Esophagus muscularis mucosa (tissue), 4 donors: Measurements from ENCODE around the gene RPS6KA2. TPM values are rescaled to one million over a fixed set of nuclear protein-coding genes. Genes with fewer than 3 reads are reported as not detected.

Experiments
- DNase-seq: peaks from one replicate; pipeline ENCODE4 v3.0.0-alpha.2; 2017; ENCODE audit errors: extremely low spot score
- H3K27ac ChIP-seq, 4 donors: fragments of 200-600 bp; sonication (generic); replicated peaks in 1 of 4; 1 replicate in 3 of 4; 2 replicates in 1 of 4; pipeline ENCODE4 v1.5.1; 2016 to 2019; ENCODE audit warnings: mild to moderate bottlenecking in 1 of 4
- H3K27me3 ChIP-seq, 4 donors: fragments of 200-600 bp; sonication (generic); one replicate each; pipeline versions ENCODE4 v1.5.1 to v1.6.0; 2016 to 2019
- H3K36me3 ChIP-seq, 4 donors: fragments of 200-600 bp; sonication (generic); one replicate each; pipeline ENCODE4 v1.5.1; 2016 to 2019
- H3K4me1 ChIP-seq, 4 donors: fragments of 200-600 bp; sonication (generic); one replicate each; pipeline ENCODE4 v1.5.1; 2016 to 2019
- H3K4me3 ChIP-seq, 4 donors: fragments of 200-600 bp; sonication (generic); 1 replicate in 2 of 4; 2 replicates in 2 of 4; pipeline ENCODE4 v1.5.1; 2016 to 2019; ENCODE audit warnings: mild to moderate bottlenecking in 4 of 4, moderate library complexity in 1 of 4
- H3K9me3 ChIP-seq, 4 donors: fragments of 200-600 bp; sonication (generic); 1 replicate in 3 of 4; 2 replicates in 1 of 4; pipeline ENCODE4 v1.5.1; 2016 to 2019
- EP300 ChIP-seq: sonication (generic); formaldehyde crosslinking; IDR thresholded peaks from one replicate; pipeline ENCODE4 v1.6.1; 2017; ENCODE audit warnings: antibody characterized with exemption
- POLR2A ChIP-seq: fragments of 450-650 bp; IDR thresholded peaks from one replicate; pipeline ENCODE4 v1.6.1; 2017; ENCODE audit warnings: antibody characterized with exemption, moderate library complexity, mild to moderate bottlenecking, low read depth
- POLR2AphosphoS5 ChIP-seq, 2 donors: sonication (generic); formaldehyde crosslinking; IDR thresholded peaks; one replicate each; pipeline ENCODE4 v1.6.1; 2017; ENCODE audit warnings: antibody characterized with exemption in 2 of 2
- WGBS: methylation state at CpG from one replicate; pipeline ENCODE4 v1.1.5; 2018; 5-methylcytosine and 5-hydroxymethylcytosine counted together
- intact Hi-C: fragments of 100-400 bp; cut with DNase I; formaldehyde crosslinking; loops from one replicate; pipeline ENCODE4 v1.15.1; 2023
- total RNA-seq, 4 donors: library from RNA; depleted of rRNA; stranded (reverse); fragments of >200 nt; gene quantifications; one replicate each; pipeline versions ENCODE4 v1.1.0 to v1.2.1, GENCODE V29; 2016
- TF ChIP-seq, protein P1 (sequence below), 3 experiments: fragments of 200-600 bp in 2 of 3; fragments of 450-650 bp in 1 of 3; sonication (generic) in 2 of 3; IDR thresholded peaks; one replicate each; pipeline ENCODE4 v1.5.1; 2017 to 2019; ENCODE audit warnings: antibody characterized with exemption in 3 of 3, mild to moderate bottlenecking in 2 of 3, moderate library complexity in 1 of 3

RPS6KA2 gene
- total RNA-seq, 4 donors from 2014 or later: 83.9 to 126 (median 112) TPM

DNA sequence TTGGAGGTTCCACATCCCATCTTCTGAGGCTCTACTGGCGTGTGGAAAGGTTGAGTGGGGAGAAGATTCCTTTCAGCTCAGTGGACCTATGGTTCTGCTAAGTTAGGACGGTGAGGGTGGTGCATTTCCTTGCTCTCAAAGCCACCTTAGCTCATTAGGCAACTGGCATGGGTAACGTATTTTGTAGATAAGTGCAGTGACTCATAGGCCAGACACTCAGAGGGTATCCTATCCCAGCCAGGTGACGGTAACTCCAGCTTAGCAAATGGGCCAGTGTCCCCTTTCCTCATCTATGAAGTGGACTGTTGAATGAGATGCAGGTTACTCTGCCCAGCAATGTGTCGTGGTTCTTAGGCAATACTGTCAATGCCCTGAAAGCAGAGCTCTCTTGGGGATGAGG, 3.7 kb downstream of the RPS6KA2 start:
- intact Hi-C loops: loop anchor here (10.0 kb wide), 1 partner anchor 159 kb away; no protein-coding TSS in a partner anchor
- no peaks in the 10 kb centered on the region for H3K9me3 ChIP-seq
- H3K4me3 ChIP-seq: no peak overlapping the region
- H3K27me3 ChIP-seq: no peaks in the 10 kb centered on the region
- H3K4me1 ChIP-seq: peaks cover 46 to 85% (median 81%) of the 10 kb centered on the region in 4 donors
- peak overlapping the region; percentile 40 to 92 (median 74) for H3K27ac ChIP-seq
- H3K36me3 ChIP-seq: peaks cover 0 to 8% (median 6%) of the 10 kb centered on the region in 4 donors
- TF ChIP-seq POLR2A: no peak
- no peak for TF ChIP-seq EP300
- TF ChIP-seq POLR2AphosphoS5 (IDR thresholded peaks at IDR 0.05): no peak
- TF ChIP-seq, protein P1, sequence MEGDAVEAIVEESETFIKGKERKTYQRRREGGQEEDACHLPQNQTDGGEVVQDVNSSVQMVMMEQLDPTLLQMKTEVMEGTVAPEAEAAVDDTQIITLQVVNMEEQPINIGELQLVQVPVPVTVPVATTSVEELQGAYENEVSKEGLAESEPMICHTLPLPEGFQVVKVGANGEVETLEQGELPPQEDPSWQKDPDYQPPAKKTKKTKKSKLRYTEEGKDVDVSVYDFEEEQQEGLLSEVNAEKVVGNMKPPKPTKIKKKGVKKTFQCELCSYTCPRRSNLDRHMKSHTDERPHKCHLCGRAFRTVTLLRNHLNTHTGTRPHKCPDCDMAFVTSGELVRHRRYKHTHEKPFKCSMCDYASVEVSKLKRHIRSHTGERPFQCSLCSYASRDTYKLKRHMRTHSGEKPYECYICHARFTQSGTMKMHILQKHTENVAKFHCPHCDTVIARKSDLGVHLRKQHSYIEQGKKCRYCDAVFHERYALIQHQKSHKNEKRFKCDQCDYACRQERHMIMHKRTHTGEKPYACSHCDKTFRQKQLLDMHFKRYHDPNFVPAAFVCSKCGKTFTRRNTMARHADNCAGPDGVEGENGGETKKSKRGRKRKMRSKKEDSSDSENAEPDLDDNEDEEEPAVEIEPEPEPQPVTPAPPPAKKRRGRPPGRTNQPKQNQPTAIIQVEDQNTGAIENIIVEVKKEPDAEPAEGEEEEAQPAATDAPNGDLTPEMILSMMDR (IDR thresholded peaks at IDR 0.05): no peak
- 89% methylated on average over 5 of the region's 5 CpGs for WGBS
- DNase-seq: no peak

DNA sequence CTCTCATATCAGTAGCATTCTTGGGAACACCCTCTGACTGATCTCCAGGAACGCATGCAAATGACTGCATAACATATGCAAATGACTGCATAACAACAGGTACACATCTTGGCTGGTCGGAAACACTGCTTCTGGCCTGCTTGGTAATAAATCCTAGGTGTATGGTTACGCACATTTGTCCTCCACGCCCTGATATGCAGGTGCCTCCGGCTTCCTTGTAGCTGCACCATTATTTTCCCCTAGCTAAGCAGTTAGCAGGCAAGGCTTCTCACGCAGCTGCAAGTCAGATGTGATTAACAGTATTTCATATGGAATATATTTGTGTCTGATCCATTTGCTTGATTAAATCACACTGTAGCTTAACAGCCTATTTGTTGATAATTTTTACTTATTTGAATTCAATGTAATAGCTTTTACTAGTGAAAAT, 5.9 kb downstream of the RPS6KA2 start:
- peak overlapping the region in 3 of 4 donors; percentile 73 to 79 (median 78) for H3K27ac ChIP-seq
- H3K27me3 ChIP-seq: no peaks in the 10 kb centered on the region
- whole genome bisulfite sequencing: 88% methylated on average over 5 of the region's 6 CpGs
- H3K4me1 ChIP-seq: peaks cover 47 to 92% (median 81%) of the 10 kb centered on the region in 4 donors
- no peak overlapping the region for H3K4me3 ChIP-seq
- H3K9me3 ChIP-seq: no peaks in the 10 kb centered on the region
- TF ChIP-seq, protein P1 (IDR thresholded peaks at IDR 0.05): no peak
- TF ChIP-seq POLR2A (no peak), POLR2AphosphoS5 (IDR thresholded peaks at IDR 0.05) (no peak), EP300 (no peak)
- peaks cover 0 to 14% (median 10%) of the 10 kb centered on the region in 4 donors for H3K36me3 ChIP-seq
- no peak for DNase-seq
- intact Hi-C loops: loop anchor here (10.0 kb wide), 1 partner anchor 156 kb away; no protein-coding TSS in a partner anchor

DNA sequence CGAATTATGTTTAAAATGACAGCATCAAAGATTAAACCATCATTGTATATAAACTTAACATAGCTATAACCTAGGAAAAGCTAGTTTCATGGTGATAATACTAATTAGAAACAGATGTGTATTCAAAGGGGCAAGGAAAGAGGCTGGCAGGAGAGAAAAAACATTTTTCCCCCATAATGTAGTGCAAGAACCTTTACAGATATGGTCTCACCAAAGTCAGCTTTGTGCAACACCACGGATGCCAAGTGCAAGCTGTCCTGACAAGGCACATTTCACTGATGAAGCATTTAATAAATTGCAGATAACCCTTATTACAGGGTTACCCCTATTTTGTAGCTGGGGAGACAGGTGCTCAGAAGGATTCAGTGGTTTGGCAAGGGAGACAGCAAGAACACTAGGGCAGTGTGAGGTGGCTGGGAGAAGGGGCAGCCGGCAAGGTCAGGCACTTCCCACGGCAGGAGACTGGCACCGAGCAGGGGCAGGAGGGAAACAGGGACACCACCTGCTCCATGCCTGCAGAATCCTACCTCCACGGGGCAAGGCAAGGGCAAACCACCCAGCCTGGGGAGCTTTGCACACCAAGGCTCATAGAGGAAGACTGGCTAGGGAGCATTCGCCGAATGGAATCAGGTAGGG, 6.5 kb downstream of the RPS6KA2 start:
- Histone ChIP-seq H3K9me3 (no peaks in the 10 kb centered on the region), H3K4me1 (peaks cover 53 to 92% (median 81%) of the 10 kb centered on the region in 4 donors), H3K36me3 (peaks cover 0 to 14% (median 10%) of the 10 kb centered on the region in 4 donors), H3K27me3 (no peaks in the 10 kb centered on the region), H3K4me3 (peak overlapping the region in 1 of 4 donors; percentile 13), H3K27ac (peak overlapping the region; percentile 73 to 79 (median 77))
- WGBS: 65% methylated on average over 4 of the region's 8 CpGs
- no peak for TF ChIP-seq POLR2A
- no peak for DNase-seq
- intact Hi-C loops: loop anchor here (10.0 kb wide), 1 partner anchor 156 kb away; no protein-coding TSS in a partner anchor

DNA sequence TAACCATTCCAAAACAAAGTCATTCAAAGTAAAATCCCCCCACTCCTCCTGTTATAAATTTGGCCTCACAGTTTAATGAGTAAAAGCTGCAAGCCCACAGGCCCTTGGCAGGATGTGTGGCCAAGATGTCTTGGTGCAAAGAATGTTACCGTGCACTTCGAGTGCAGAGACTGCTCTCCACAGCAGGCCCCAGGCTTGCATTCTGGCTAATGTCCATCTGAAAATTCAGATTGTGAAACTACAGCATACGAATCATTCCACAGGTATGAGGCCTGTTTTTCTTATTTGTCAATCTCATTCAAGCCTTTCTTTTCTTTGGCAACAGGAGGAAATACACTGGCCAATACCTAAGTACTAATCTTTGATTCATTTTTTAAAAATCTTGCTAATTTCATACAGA, 7.1 kb downstream of the RPS6KA2 start:
- Histone ChIP-seq H3K27me3 (no peaks in the 10 kb centered on the region), H3K4me3 (peak overlapping the region in 1 of 4 donors; percentile 13), H3K9me3 (no peaks in the 10 kb centered on the region), H3K27ac (peak overlapping the region; percentile 73 to 79 (median 77)), H3K4me1 (peaks cover 59 to 92% (median 81%) of the 10 kb centered on the region in 4 donors), H3K36me3 (peaks cover 0 to 14% (median 10%) of the 10 kb centered on the region in 4 donors)
- intact Hi-C loops: loop anchor here (10.0 kb wide), 1 partner anchor 155 kb away; no protein-coding TSS in a partner anchor
- WGBS: 12% methylated on average over 3 of the region's 3 CpGs
- DNase-seq: no peak
- TF ChIP-seq, protein P1 (IDR thresholded peaks at IDR 0.05): no peak
- peak; percentile 69 to 87 for TF ChIP-seq POLR2AphosphoS5 (IDR thresholded peaks at IDR 0.05)

DNA sequence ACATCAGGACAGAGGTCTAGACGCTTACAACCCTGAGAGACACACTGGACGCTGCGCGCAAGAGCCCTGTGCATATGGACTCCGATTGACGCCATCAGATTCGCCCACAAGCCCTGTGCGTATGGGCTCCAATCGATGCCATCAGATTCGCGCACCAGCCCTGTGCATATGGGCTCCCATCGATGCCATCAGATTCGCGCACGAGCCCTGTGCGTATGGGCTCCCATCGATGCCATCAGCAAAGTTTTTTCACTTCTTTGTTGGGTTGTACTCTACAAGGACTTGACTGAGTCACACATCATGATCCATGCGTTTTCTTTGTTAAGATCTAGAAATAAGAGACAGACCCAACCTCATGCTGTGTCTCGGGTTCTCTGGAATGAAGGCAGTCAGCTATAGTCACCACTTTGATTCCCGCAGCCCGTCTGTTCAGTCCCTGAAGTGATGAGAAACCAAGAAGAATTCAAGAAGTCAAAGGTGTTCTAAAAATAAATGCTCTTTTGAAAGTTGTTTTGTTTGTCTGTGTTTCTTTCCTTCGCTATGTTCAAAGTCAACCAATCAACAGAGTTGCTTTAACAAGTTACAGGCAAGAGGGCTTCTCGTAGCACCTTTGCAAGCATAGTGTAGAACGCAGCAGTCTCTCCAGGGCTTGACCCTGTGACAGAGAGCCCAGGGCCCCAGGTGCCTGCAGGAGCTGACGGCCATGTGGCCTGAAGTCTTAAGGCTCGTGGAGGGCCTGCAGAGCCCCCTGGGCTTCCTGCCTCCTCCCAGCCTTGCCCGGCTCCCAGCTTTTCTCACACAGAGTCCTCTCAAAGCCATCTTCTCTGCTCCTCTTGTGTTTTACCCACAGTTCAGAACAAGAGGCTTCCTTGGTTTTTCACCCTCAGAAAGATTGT, 7.9 kb downstream of the RPS6KA2 start:
- Histone ChIP-seq H3K9me3 (no peaks in the 10 kb centered on the region), H3K4me1 (peaks cover 67 to 92% (median 81%) of the 10 kb centered on the region in 4 donors), H3K27ac (peak overlapping the region; percentile 73 to 79 (median 77)), H3K36me3 (peaks cover 0 to 14% (median 10%) of the 10 kb centered on the region in 4 donors), H3K4me3 (no peak overlapping the region), H3K27me3 (no peaks in the 10 kb centered on the region)
- TF ChIP-seq EP300 (no peak), POLR2A (no peak), POLR2AphosphoS5 (IDR thresholded peaks at IDR 0.05) (no peak)
- TF ChIP-seq, protein P1 (IDR thresholded peaks at IDR 0.05): no peak
- intact Hi-C loops: no loop called here
- DNase-seq: no peak
- WGBS: 92% methylated on average over 27 of the region's 27 CpGs
